Non-pigmented ciliary epithelial cell (primary cell): ENCODE measurements around the gene FARS2.
"Not testable (repeated sequence)": the region's sequence is repeated elsewhere in the genome, so short reads cannot be mapped to it uniquely, and the experiment has no call there.

Experiments
- DNase-seq: peaks from one replicate; pipeline ENCODE4 v3.0.0-alpha.2; 2010; ENCODE audit warnings: low read depth

Gene FARS2

GRCh38 chr6:5667737-5668136, 406.4 kb downstream of the FARS2 start:
- no peak for DNase-seq

- no peak for DNase-seq
Observed at GRCh38 chr6:5670381-5670780, 409.1 kb downstream of the FARS2 start.

DNA sequence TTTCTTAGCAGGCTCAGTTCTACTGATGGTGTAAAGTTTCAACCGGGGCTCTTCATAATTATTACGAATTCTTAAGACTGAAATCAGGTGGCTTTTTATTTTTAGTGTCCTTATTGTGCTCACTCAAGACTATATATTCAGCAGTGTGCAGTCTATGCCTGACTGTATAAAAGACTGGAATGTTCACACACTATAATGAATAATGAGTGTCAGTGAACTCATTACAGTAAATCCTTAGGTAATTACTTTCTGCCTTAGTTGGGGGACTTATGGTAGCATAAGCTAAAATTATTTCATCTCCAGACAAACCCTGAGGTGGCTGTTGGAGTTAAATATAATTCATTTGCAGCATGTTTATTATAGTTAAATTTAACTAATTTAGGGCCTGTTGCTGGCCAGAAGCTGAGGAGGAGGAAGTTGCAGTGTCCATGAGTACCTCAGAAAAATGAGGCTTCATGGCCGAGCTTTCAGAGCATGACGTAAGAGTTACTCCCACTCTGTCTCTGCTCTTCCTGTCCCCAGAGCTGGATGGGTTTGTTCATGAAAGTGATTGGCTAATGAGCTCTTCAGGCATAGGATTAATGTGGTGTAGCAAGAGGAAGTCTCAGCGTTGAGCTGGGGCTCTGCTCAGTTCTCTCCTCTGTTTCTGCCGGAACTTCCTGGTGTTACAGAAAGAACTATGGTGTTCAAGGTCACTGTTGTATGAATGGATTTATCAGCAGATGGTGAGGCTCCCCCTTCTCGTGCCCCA, 409.7 kb downstream of the FARS2 start:
- DNase-seq = no peak

GRCh38 chr6:5671601-5672559, 410.6 kb downstream of the FARS2 start:
- DNase-seq = no peak

DNA sequence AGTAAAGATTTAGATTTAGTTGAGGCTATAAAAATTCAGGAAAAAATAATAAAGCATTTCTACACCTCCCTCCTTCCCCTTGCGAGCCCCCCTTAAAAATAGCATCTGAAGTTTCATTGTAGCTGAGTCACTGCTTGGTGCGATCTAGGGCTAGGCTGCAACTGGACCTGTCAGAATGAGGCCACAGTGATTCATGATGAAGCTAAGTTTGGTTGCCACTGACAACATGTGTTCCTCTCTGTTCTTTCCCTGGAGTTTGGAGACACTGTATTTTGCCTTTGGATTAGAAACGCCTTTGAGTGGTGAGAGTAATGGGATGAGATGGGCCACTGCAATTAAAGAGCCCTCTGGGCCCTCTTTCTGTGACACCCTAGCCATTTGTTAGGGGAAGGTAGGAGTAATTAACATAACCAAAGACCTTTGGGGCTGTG, 411.3 kb downstream of the FARS2 start:
- peak; percentile 65 for DNase-seq

DNA sequence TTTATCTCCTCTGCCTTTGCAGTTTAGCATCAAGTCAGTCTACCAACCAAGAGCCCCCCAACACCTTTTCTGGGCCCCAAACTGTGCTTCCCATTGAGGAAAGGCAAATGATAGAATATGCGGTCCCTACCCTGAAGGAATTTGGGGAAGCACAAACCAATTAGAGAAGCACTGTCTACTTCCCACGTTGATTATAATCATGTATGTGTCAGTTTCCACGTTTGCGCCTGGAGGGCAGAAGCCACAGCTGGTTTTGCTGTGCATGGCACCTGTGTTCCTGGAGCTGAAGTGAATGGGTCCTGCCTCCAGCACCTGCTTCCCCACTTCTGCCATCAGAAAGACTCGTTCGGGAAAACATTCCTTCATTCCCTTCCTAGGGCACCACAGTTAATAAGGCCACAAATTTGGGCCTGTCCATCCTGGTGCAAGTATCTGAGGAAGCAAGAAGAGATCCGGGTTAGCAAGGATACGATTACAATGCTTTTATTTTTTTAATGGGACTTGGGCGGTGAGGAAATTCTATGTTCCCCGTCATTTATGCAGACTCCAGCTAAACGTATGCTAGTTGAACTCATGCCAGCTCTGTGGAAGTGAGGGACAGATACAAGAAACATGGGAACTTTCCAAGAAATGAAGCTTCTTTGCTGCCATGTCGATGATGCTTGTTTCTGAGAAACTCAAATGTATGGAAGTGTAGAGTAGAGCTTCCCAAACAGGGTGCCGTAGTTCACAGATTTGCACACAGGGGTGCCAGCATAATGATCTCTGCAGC, 411.9 kb downstream of the FARS2 start:
- no peak for DNase-seq

DNA sequence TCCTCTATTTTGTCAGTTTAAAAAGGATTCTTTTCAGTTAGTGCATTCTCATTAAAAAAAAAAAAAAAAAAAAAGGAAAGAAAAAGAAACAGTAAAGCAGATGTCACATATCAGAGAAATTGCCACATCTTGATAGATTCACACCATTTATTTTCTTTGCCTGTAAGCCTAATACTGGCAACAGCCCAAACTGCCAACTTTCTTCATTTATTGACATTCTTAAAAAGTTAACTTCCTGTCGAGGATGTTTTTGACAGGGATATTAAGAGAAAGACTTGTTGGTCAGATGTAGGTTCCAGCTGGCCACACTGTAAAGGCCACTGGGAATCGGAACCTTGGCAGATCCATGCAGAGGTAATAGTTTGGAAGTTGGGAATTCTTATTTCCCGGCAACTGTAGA, 412.8 kb downstream of the FARS2 start:
- no peak for DNase-seq

DNA sequence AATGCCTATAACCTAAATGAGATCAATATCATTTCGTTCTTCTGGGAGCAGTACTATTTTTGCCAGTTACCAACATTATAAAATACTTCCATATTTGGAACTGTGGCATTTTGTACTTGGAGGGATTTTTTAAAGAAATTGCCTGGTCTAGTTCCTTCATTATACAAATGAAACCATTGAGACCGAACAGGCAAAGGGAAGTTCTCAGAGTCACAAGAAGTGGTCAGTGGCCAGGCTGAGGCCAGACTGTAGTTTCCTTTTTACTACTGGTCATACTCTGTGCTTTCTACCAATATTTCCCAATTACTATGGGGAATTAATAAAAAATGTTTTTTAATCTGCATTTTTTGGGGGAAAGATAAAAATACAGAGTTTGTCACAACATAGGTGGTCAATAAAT, 413.4 kb downstream of the FARS2 start:
- DNase-seq = no peak

DNA sequence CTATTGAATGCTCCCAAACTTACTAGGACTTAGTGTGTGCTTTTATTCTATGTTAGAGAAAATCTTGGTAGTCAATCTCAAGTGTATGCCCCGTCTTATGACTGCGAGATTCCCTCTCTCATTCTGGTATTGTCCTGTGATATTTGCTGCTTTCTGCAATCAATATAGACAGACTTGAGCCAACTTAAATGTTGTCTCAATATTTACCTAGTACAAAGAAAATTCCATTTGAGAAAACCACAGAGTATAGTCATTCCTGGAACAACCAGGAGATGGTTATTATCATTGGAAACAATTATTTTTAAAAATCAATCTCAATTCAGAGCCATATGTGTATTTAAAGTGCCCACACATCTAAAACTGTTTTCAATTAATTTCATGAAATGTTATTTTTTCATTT, 415.4 kb downstream of the FARS2 start:
- no peak for DNase-seq

DNA sequence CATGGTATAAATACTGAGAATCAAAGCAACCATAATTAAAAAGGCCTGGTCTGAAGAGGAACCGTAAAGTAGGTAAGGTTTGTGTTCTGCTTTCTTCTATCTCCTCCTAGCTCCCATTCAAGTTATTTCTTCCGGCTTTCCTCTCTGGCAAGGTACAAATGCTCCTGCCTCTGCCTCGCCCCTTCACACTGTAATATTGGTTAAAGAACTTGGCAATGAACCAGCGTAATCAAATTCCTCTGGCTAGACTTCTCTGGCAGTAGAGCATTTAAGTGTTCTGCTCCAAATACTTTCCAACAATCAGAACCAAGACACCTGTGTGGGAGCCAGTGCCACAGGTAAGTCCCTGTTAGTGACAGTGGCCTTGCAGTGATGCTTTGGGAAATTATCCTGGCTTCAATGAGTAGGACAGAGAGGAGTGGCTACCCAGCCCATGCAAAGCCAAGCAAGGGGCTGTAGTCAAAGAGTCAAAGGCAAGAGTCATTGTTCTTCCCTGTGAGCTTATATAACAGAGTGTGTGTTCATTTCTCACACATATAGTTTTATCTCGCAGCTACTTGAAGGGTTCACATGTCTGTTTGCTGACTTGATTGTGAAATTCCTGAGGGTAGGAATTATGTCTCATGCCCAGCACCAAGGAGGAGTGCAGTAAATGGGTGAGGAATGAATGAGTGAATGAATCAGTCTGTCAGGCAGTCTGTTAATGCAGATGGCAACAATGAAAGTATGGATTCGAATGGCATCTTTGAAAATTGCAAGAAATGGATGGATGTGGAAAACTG, 416.1 kb downstream of the FARS2 start:
- no peak for DNase-seq

DNA sequence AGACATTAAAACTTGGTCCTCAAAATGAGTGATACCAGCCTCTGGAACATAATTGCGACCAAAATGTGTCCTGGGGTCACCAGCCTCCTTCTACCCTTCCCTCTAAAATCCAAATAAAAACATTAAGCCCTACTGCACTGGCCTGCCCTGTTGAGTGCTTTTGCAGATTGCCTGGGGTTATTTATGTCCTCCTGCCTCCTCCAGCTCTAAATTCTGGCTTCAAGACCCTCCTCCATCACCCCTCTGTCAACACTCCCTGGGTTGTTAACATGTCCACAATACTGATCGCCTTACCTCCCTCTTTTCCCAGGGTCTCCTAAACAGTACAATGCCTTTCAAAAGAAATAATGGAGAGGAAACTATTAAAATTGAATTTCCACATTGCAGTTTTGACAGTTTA, 418.0 kb downstream of the FARS2 start:
- DNase-seq = no peak

GRCh38 chr6:5679691-5680090, 418.4 kb downstream of the FARS2 start:
- no peak for DNase-seq

- no peak for DNase-seq
Observed at GRCh38 chr6:5680095-5680494, 418.8 kb downstream of the FARS2 start.

GRCh38 chr6:5681480-5681879, 420.2 kb downstream of the FARS2 start:
- no peak for DNase-seq

GRCh38 chr6:5682530-5682929, 421.2 kb downstream of the FARS2 start:
- no peak for DNase-seq

DNA sequence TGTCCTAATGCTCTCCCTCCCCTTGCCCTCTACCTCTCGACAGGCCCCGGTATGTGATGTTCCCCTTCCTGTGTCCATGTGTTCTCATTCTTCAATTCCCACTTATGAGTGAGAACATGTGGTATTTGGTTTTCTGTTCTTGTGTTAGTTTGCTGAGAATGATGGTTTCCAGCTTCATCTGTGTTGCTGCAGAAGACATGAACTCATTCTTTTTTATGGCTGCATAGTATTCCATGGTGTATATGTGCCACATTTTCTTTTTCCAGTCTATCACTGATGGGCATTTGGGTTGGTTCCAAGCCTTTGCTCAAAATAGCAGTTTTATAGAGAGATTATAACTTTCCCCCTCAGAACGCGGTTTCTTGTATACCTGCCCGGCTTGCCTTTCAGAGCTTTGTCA, 422.4 kb downstream of the FARS2 start:
- not testable (repeated sequence) for DNase-seq

DNA sequence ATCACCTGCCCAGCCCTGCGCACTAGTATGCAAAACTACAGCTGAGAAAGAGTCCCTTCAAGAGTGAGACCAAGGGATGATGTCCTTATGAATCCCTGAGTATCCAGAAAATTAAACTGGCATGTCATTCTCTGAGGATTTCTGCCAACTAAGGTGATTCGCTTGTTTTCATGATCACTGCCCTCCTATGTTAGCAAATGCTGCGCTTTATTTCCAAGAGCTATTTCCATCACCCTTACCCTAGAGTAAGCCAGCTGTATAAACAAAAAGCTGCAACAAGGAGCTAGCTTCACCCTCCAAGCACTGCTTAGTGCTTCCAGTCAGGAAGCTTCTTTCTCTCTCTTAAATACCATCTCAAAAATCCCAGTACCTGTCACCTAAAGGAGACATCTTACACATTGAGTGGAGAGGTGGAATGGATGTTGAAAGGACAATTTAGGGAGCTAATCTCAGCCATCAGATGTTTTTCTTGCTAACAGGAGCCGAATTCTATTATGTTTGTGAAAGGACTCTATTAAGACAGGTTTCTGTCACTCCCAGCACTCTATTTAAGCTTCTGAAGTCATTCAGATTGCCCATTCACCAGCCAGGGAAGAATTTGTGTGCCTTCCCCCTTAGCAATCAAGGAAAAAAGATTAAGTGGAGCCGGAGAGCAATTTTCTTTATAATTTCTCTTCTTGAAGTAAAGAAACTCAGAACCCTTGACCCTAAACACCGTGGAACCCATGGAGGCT, 423.2 kb downstream of the FARS2 start:
- DNase-seq = no peak

DNA sequence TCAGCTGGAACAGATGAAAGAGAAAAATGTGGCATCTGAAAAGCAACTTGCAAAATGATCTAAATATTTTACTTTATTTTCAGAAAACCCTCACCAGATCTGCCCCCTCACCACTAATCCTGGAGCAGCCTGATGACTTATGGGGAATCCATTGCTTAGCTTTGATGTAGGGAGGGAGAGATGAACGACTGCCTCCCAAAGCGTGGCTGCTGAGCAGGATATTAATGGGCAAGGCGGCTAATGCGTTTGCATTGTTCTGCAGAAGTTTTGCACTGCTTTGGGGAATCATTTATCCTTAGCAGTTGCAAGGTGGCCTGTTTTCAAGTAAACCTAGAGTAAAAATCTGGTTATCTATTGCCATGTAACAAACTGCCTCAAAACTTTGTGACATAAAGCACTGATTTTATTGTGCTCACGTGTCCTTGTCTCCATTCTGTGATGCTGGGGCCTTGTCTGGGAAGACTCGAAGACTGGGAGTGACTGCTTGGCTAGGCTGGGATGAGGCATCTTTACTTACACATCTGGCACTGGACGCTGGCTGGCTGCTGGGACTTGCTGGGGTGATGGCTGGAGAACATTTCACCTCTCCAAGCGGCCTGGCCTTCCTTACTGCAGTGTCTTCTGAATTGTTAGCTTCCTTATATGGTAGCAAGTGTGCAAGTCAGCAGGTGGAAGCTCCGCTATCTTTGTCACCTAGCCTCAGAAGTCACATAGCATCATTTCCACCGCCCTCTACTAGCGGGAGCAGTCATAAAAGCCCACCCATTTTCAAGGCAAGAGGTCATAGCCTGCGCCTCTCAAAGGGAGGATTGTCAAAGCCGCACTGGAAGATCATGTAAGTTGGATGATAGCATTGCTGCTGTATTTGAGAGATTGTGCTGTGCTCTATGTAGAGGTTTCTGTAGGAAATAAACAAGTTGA, 432.2 kb downstream of the FARS2 start:
- no peak for DNase-seq
